ENCODE measurements around the gene GMPPB.

DNA sequence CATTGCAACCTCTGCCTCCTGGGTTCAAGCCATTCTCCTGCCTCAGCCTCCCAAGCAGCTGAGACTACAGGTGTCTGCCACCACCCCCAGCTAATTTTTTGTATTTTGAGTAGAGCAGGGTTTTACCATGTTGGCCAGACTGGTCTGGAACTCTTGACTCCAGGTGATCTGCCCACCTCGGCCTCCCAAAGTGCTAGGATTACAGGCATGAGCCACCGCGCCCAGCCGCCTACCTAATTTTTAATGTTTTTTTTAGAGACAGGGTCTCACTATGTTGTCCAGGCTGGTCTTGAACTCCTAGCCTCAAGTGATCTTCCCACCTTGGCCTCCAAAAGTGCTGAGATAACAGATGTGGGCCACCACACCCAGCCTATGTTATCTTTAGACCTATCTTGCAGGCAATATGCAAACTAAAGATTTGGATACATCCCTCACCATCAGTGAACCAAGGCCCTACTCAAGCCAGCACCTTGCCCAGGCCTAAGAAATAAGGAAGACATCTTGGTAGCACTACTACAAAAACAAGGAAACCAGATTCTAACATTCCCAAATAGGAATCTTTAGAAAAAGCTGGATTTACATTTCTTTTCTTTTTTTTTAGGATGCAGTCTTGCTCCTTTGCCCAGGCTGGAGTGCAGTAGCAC lies 6.3 kb upstream of the GMPPB start:
- TF ChIP-seq, protein P1, sequence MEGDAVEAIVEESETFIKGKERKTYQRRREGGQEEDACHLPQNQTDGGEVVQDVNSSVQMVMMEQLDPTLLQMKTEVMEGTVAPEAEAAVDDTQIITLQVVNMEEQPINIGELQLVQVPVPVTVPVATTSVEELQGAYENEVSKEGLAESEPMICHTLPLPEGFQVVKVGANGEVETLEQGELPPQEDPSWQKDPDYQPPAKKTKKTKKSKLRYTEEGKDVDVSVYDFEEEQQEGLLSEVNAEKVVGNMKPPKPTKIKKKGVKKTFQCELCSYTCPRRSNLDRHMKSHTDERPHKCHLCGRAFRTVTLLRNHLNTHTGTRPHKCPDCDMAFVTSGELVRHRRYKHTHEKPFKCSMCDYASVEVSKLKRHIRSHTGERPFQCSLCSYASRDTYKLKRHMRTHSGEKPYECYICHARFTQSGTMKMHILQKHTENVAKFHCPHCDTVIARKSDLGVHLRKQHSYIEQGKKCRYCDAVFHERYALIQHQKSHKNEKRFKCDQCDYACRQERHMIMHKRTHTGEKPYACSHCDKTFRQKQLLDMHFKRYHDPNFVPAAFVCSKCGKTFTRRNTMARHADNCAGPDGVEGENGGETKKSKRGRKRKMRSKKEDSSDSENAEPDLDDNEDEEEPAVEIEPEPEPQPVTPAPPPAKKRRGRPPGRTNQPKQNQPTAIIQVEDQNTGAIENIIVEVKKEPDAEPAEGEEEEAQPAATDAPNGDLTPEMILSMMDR (IDR thresholded peaks at IDR 0.05) = no peak
- TF ChIP-seq SP1 (CRISPR knock-in tag; conservative IDR thresholded peaks at IDR 0.05) = no peak
- TF ChIP-seq, protein P2, sequence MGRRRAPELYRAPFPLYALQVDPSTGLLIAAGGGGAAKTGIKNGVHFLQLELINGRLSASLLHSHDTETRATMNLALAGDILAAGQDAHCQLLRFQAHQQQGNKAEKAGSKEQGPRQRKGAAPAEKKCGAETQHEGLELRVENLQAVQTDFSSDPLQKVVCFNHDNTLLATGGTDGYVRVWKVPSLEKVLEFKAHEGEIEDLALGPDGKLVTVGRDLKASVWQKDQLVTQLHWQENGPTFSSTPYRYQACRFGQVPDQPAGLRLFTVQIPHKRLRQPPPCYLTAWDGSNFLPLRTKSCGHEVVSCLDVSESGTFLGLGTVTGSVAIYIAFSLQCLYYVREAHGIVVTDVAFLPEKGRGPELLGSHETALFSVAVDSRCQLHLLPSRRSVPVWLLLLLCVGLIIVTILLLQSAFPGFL (CRISPR knock-in tag; IDR thresholded peaks at IDR 0.05; ENCODE audit: borderline replicate concordance) = no peak
- TF ChIP-seq, protein P3, sequence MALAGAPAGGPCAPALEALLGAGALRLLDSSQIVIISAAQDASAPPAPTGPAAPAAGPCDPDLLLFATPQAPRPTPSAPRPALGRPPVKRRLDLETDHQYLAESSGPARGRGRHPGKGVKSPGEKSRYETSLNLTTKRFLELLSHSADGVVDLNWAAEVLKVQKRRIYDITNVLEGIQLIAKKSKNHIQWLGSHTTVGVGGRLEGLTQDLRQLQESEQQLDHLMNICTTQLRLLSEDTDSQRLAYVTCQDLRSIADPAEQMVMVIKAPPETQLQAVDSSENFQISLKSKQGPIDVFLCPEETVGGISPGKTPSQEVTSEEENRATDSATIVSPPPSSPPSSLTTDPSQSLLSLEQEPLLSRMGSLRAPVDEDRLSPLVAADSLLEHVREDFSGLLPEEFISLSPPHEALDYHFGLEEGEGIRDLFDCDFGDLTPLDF (CRISPR knock-in tag; IDR thresholded peaks at IDR 0.05) = no peak
- TF ChIP-seq CBFB (CRISPR knock-in tag; IDR thresholded peaks at IDR 0.05; ENCODE audit: low read depth) = no peak

Data from WTC11 (cell line).